Fibroblast of villous mesenchyme (primary cell): ENCODE results near the gene TNFSF13. TPM values are rescaled to one million over a fixed set of nuclear protein-coding genes. Genes with fewer than 3 reads are reported as not detected.

Experiments
- DNase-seq: peaks from one replicate; pipeline ENCODE4 v3.0.0-alpha.2; 2010; ENCODE audit warnings: low read depth
- H3K4me3 ChIP-seq: 2 replicates; pipeline ENCODE4 v1.5.1; 2011; ENCODE audit warnings: low read depth, mild to moderate bottlenecking, low read length
- CTCF ChIP-seq: IDR thresholded peaks from 2 replicates; pipeline ENCODE4 v1.5.1; 2012; ENCODE audit warnings: low read depth, mild to moderate bottlenecking, low read length; ENCODE audit not compliant: insufficient read depth
- total RNA-seq: library from RNA; depleted of rRNA; stranded (reverse); fragments of >200 nt; gene quantifications from 2 replicates; pipeline ENCODE4 v1.2.3, GENCODE V29; 2012

Gene TNFSF13, protein sequence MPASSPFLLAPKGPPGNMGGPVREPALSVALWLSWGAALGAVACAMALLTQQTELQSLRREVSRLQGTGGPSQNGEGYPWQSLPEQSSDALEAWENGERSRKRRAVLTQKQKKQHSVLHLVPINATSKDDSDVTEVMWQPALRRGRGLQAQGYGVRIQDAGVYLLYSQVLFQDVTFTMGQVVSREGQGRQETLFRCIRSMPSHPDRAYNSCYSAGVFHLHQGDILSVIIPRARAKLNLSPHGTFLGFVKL
- 0.43 and 0.64 TPM in 2 replicates for total RNA-seq

DNA sequence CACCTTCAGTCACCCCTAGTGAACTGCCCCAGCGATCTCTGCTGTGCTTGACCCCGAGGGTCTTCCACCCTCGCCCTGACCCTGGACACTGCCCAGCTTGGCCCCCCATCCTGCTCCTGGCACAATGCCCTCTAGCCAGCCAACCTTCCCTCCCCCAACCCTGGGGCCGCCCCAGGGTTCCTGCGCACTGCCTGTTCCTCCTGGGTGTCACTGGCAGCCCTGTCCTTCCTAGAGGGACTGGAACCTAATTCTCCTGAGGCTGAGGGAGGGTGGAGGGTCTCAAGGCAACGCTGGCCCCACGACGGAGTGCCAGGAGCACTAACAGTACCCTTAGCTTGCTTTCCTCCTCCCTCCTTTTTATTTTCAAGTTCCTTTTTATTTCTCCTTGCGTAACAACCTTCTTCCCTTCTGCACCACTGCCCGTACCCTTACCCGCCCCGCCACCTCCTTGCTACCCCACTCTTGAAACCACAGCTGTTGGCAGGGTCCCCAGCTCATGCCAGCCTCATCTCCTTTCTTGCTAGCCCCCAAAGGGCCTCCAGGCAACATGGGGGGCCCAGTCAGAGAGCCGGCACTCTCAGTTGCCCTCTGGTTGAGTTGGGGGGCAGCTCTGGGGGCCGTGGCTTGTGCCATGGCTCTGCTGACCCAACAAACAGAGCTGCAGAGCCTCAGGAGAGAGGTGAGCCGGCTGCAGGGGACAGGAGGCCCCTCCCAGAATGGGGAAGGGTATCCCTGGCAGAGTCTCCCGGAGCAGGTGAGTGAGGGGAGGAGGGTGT lies at the start of gene TNFSF13:
Gene TNFSF13 (plus strand): TSS at position 207 of the 776 bp plus-strand sequence. CDS start 290 bp downstream, at position 497.
- H3K4me3 ChIP-seq = no peak within 1 kb of the TSS
- DNase-seq = no peak
- no peak for TF ChIP-seq CTCF

DNA sequence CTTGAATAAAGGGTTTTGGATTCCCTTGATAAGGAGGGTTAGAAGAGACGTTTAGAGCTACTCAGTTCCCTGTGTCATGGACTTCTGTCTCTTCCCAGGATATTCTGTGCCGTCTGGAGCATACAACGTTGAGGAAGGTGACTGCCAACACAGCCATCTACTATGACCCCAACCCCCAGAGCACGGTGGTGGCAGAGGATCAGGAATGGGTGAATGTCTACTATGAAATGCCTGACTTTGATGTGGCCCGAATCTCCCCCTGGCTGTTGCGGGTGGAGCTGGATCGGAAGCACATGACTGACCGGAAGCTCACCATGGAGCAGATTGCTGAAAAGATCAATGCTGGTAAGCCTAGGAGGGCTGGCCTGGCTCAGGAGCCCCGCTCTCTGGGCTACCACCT lies 49.7 kb upstream of the TNFSF13 start:
- H3K4me3 ChIP-seq = no peak overlapping the region
- no peak for DNase-seq
- no peak for TF ChIP-seq CTCF

- no peak for DNase-seq
- TF ChIP-seq CTCF = no peak
- H3K4me3 ChIP-seq = no peak overlapping the region
Observed at GRCh38 chr17:7509937-7510336, 48.6 kb upstream of the TNFSF13 start.

GRCh38 chr17:7511108-7511507 lies 47.4 kb upstream of the TNFSF13 start:
- no peak overlapping the region for H3K4me3 ChIP-seq
- no peak for TF ChIP-seq CTCF
- DNase-seq = no peak

- DNase-seq = no peak
- TF ChIP-seq CTCF = no peak
- H3K4me3 ChIP-seq = no peak overlapping the region
Observed at GRCh38 chr17:7512105-7512504, 46.4 kb upstream of the TNFSF13 start.

- TF ChIP-seq CTCF = no peak
- DNase-seq = no peak
- no peak overlapping the region for H3K4me3 ChIP-seq
Observed at GRCh38 chr17:7512824-7513540, 45.6 kb upstream of the TNFSF13 start.
